ENCODE data around the gene ARID5B.

- TF ChIP-seq CTCF (IDR thresholded peaks at IDR 0.05; ENCODE audit: low read length) (no peak), EZH2 (optimal IDR thresholded peaks at IDR 0.05; ENCODE audit: low read depth, low read length) (no peak), EZH2phosphoT487 (IDR thresholded peaks at IDR 0.05; ENCODE audit: low read length) (no peak)
Measured at GRCh38 chr10:61990761-61991135, 89.2 kb downstream of the ARID5B start.
